HCEC 1CT (cell line): ENCODE results near the gene ASNS.

ENCODE experiments used
- DNase-seq: peaks from one replicate; pipeline ENCODE4 v3.0.0-alpha.2; 2017

ASNS gene

DNA sequence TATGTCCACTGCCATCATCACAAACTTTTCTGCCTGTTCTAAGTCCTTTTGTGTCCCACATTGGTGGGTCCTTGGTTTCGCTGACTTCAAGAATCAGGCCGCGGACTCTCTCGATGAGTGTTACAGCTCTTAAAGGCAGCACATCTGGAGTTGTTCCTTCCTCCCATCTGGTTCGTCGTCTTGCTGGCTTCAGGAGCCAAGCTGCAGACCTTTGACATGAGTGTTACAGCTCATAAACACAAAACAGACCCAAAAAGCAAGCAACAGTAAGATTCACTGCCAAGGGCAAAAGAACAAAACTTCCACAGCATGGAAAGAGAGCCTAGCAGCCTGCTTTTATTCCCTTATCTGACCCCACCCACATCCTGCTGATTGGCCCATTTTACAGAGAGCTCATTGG lies 30.2 kb downstream of the ASNS start:
- DNase-seq = no peak

GRCh38 chr7:97835296-97836138 lies 36.7 kb downstream of the ASNS start:
- DNase-seq = peak; percentile 48

GRCh38 chr7:97819161-97819560 lies 53.0 kb downstream of the ASNS start:
- DNase-seq = no peak

DNA sequence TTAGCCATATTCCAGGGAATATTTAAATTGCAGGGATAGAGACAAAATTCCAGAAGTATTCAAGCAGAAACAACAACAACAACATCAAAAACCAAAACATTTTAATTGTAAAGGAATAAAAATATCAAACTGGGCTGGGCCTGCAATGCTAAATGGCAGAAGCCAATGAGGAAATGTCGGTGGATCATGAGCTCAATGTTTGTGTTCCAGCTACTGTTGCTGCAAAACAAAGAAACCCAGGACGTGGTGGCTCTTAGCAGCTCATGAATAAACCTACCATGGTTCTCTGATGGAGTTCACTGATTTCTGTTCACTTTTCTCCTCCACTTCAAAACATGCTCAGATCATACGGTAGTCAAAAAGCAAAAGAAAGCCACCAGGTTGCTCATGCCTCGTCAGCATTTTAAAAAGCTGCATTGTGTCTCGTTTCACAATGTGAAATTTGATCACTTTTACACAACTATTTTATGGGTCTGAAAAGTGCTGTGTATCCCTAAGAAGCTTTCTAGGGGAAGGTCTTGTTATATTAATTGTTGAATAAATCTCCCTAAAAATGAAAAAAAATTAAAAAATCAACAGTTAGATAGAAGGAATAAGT lies 54.0 kb downstream of the ASNS start:
- no peak for DNase-seq
